AG09319 (cell line): ENCODE results near the gene GPR141.

ENCODE experiments used
- DNase-seq: peaks from one replicate; pipeline ENCODE4 v3.0.0-alpha.2; 2010; ENCODE audit warnings: low read depth; ENCODE audit errors: extremely low read depth
- CTCF ChIP-seq: IDR thresholded peaks from 2 replicates; pipeline ENCODE4 v1.5.1; 2011; ENCODE audit warnings: low read depth, mild to moderate bottlenecking, inconsistent platforms, low read length, moderate library complexity

Gene GPR141

DNA sequence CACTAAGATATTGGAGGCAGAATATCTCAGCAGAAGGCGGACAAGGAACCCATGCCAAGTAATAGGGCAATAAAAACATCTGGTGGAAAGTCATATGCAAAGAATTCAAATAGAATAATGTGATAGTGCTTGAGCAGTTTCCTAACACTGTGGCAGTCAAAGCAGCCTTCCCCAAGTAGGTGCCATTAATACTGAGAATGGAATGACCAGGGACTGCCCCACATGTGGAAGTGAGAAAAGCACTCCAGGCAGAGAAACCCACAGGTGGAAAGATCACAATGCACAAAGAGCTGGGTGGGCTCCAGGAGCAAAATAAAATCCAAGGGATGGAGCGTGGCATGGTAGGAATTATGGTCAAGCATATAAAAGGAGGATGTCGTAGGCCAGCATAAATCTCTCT, 100.4 kb downstream of the GPR141 start:
- DNase-seq = no peak
- TF ChIP-seq CTCF = no peak

GRCh38 chr7:37786741-37787569, 103.4 kb downstream of the GPR141 start:
- no peak for TF ChIP-seq CTCF
- no peak for DNase-seq
